Upper lobe of right lung (tissue), 1 donor: ENCODE measurements around the gene BAIAP2L1. TPM values are rescaled to one million over a fixed set of nuclear protein-coding genes. Genes with fewer than 3 reads are reported as not detected.

Source experiments
- ATAC-seq: fragments of 200-7000 bp; cut with Tn5 transposase; one replicate; pipeline ENCODE4 v1.9.1; 2020; ENCODE audit warnings: mild to moderate bottlenecking, moderate library complexity
- DNase-seq: peaks from one replicate; pipeline ENCODE4 v3.0.0-alpha.2; 2020
- H3K27ac ChIP-seq: fragments of 200-600 bp; one replicate; pipeline ENCODE4 v1.8.0; 2022
- H3K27me3 ChIP-seq: fragments of 200-600 bp; one replicate; pipeline ENCODE4 v1.8.0; 2022; ENCODE audit warnings: mild to moderate bottlenecking
- H3K36me3 ChIP-seq: fragments of 200-600 bp; one replicate; pipeline ENCODE4 v1.8.0; 2022
- H3K4me1 ChIP-seq: fragments of 200-600 bp; one replicate; pipeline ENCODE4 v1.8.0; 2022
- H3K4me3 ChIP-seq: fragments of 200-600 bp; one replicate; pipeline ENCODE4 v1.8.0; 2022; ENCODE audit warnings: mild to moderate bottlenecking
- H3K9me3 ChIP-seq: fragments of 200-600 bp; one replicate; pipeline ENCODE4 v1.8.0; 2022
- intact Hi-C: fragments of 100-400 bp; cut with DNase I; formaldehyde crosslinking; loops from one replicate; pipeline ENCODE4 v1.11.0; 2022
- total RNA-seq: library from RNA; stranded (reverse); fragmentation: NEBNext Ultra II Directional; extraction: Animal tissue kit (Norgen Biotek cat#: 25700); gene quantifications from one replicate; pipeline ENCODE4 v1.2.1, GENCODE V29; 2021
- TF ChIP-seq, protein P1 (sequence below): fragments of 200-600 bp; IDR thresholded peaks from one replicate; pipeline ENCODE4 v1.8.0; 2022; ENCODE audit warnings: antibody characterized with exemption
- donor health status: DM: no; HTN: yes; CAD: no; lungs with severe emphysema.

Gene BAIAP2L1
- total RNA-seq, 1 donor from 2014 or later: 22.9 TPM

DNA sequence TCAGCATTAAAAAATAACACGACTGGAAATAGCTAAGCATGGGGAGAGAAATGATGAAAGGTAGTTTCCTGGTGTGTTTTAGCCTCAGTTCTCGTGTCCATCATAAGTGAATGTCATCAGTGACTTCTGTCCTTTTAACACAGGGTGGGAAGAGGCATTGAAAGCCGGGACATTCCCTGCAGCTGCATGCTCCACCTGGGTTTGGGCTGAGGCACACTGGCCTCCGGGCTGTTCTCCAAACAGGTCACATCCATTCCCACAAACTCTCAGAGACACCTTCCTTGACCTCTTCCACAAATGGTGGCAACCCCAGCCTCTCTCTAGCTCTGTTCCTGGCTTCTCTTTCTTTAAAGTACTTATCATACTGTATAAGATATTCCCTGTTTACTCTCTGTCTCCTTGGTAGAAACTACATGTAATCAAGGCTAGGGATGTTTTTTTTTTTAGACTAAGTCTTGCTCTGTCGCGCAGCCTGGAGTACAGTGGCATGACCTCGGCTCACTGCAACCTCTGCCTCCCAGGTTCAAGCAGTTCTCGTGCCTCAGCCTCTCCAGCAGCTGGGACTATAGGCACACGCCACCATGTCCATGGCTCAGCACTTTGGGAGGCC is 22.6 kb downstream of the BAIAP2L1 start:
- Histone ChIP-seq H3K27me3 (no peaks in the 10 kb centered on the region), H3K36me3 (no peaks in the 10 kb centered on the region), H3K9me3 (no peaks in the 10 kb centered on the region), H3K27ac (no peak overlapping the region), H3K4me1 (no peaks in the 10 kb centered on the region), H3K4me3 (no peak overlapping the region)
- intact Hi-C loops: no loop called here
- DNase-seq (no peak), ATAC-seq (no peak)
- TF ChIP-seq, protein P1, sequence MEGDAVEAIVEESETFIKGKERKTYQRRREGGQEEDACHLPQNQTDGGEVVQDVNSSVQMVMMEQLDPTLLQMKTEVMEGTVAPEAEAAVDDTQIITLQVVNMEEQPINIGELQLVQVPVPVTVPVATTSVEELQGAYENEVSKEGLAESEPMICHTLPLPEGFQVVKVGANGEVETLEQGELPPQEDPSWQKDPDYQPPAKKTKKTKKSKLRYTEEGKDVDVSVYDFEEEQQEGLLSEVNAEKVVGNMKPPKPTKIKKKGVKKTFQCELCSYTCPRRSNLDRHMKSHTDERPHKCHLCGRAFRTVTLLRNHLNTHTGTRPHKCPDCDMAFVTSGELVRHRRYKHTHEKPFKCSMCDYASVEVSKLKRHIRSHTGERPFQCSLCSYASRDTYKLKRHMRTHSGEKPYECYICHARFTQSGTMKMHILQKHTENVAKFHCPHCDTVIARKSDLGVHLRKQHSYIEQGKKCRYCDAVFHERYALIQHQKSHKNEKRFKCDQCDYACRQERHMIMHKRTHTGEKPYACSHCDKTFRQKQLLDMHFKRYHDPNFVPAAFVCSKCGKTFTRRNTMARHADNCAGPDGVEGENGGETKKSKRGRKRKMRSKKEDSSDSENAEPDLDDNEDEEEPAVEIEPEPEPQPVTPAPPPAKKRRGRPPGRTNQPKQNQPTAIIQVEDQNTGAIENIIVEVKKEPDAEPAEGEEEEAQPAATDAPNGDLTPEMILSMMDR: no peak

DNA sequence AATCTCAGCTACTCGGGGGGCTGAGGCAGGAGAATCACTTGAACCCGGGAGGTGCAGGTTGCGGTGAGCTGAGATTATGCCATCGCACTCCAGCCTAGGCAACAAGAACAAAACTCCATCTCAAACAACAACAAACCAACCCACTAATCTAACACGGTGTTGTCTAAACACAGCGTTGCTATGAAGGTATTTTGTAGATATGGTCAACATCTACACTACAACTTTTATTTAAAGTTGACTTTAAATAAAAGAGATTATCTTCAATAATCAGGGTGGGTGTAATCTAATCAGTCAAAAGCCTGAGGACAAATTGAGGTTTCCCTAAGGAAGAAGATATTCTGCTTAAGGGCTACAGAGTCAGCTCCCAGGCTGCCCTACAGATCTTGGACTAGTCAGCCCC is 24.2 kb downstream of the BAIAP2L1 start:
- Histone ChIP-seq H3K4me1 (no peaks in the 10 kb centered on the region), H3K36me3 (no peaks in the 10 kb centered on the region), H3K4me3 (no peak overlapping the region), H3K27me3 (no peaks in the 10 kb centered on the region), H3K9me3 (no peaks in the 10 kb centered on the region), H3K27ac (no peak overlapping the region)
- TF ChIP-seq, protein P1: no peak
- intact Hi-C loops: no loop called here
- ATAC-seq (no peak), DNase-seq (no peak)

DNA sequence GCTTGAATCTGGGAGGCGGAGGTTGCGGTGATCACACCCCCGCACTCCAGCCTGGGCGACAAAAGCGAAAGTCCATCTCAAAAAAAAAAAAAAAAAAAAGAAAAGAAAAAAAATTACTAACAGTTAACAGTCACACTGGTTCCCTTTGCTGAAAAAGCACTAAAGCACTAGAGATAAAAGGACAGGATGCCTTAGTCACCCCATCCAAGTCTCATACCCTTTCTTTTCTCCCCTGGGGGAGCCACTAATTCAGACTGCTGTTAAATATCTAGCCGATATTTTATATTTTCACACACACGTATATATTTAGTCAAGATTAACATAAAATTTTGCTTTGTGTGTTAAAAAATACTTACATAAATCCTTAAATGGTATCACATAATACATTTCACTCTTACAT is 25.2 kb downstream of the BAIAP2L1 start:
- DNase-seq (no peak), ATAC-seq (no peak)
- Histone ChIP-seq H3K4me1 (no peaks in the 10 kb centered on the region), H3K27me3 (no peaks in the 10 kb centered on the region), H3K9me3 (no peaks in the 10 kb centered on the region), H3K4me3 (no peak overlapping the region), H3K27ac (no peak overlapping the region), H3K36me3 (no peaks in the 10 kb centered on the region)
- intact Hi-C loops: no loop called here
- TF ChIP-seq, protein P1: no peak

DNA sequence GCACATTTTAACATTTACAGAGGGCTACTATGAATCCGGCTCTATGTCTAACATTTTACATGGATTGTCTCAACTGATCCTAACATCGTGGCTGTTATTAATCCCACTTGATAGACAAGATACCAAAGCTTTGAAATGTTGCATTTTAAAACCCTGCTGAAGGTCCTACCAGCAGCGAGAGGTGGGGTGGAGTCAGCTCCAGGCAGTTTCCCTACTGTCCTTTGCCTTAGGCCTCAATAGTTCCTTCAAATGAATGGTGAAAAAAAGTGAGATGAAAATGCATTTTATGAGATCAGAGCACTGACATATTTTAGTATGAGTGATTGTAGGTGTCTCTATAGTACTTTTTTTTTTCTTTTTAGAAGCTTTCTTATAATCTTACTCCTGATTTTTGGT is 26.6 kb downstream of the BAIAP2L1 start:
- no peaks in the 10 kb centered on the region for H3K9me3 ChIP-seq
- intact Hi-C loops: no loop called here
- DNase-seq (no peak), ATAC-seq (no peak)
- no peak overlapping the region for H3K27ac ChIP-seq
- no peaks in the 10 kb centered on the region for H3K27me3 ChIP-seq
- no peaks in the 10 kb centered on the region for H3K4me1 ChIP-seq
- no peaks in the 10 kb centered on the region for H3K36me3 ChIP-seq
- TF ChIP-seq, protein P1: no peak
- no peak overlapping the region for H3K4me3 ChIP-seq

DNA sequence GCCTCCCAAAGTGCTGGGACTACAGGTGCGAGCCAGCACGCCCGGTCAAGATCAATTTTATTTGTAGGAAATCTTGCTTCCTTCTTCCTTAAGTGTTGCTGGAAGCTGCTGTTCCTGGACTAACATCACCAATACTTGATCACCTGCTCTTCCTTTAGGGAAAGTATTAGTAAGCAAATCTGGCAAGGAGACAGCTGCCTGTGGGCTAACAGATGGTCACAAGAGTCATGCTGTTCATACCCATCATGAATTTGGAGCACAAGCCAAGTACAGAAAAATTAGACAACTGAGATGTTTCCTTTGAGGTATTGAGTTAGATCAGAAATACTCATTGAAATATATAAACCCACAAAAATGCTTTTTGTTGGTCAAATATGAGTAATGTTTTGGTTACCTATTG is 27.9 kb downstream of the BAIAP2L1 start:
- Histone ChIP-seq H3K4me1 (no peaks in the 10 kb centered on the region), H3K9me3 (no peaks in the 10 kb centered on the region), H3K27me3 (no peaks in the 10 kb centered on the region), H3K27ac (no peak overlapping the region), H3K36me3 (no peaks in the 10 kb centered on the region), H3K4me3 (no peak overlapping the region)
- ATAC-seq (no peak), DNase-seq (no peak)
- intact Hi-C loops: no loop called here
- TF ChIP-seq, protein P1: no peak

DNA sequence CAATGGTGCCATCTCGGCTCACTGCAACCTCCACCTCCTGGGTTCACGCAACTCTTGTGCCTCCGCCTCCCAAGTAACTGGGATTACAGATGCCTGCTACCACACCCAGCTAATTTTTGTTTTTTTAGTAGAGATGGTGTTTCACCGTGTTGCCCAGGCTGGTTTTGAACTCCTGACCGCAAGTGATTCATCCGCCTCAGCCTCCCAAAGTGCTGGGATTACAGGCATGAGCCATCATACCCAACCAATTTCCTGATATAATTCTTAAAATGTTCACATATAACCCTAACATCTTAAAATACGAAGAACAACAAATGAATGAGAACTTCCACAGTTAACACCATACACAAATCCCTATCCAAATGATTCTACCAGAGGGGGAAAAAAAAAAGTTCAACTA is 31.2 kb downstream of the BAIAP2L1 start:
- Histone ChIP-seq H3K9me3 (no peaks in the 10 kb centered on the region), H3K4me3 (no peak overlapping the region), H3K27ac (no peak overlapping the region), H3K27me3 (no peaks in the 10 kb centered on the region), H3K36me3 (no peaks in the 10 kb centered on the region), H3K4me1 (no peaks in the 10 kb centered on the region)
- no peak for ATAC-seq
- TF ChIP-seq, protein P1: no peak
- intact Hi-C loops: no loop called here
- DNase-seq: no peak
